Activated CD8-positive, alpha-beta memory T cell treated with anti-CD3 and anti-CD28 coated beads for 1 hour (primary cell): ENCODE measurements around the gene PIK3C2G.

ENCODE experiments used
- DNase-seq, 2 donors: peaks; one replicate each; pipeline ENCODE4 v3.0.0-alpha.2; 2020; ENCODE audit warnings: low read depth in 1 of 2; ENCODE audit errors: extremely low read depth in 1 of 2

The PIK3C2G gene

GRCh38 chr12:18402872-18403611 lies 141.7 kb downstream of the PIK3C2G start:
- no peak for DNase-seq

GRCh38 chr12:18411453-18411852 lies 150.1 kb downstream of the PIK3C2G start:
- no peak for DNase-seq

GRCh38 chr12:18414671-18415070 lies 153.4 kb downstream of the PIK3C2G start:
- no peak for DNase-seq

GRCh38 chr12:18415227-18415626 lies 153.9 kb downstream of the PIK3C2G start:
- DNase-seq = no peak

- DNase-seq = no peak
These were observed 155.1 kb downstream of the PIK3C2G start for GRCh38 chr12:18416412-18416811.

- no peak for DNase-seq
These were observed 158.0 kb downstream of the PIK3C2G start for GRCh38 chr12:18419311-18419710.

GRCh38 chr12:18421867-18422266 lies 160.5 kb downstream of the PIK3C2G start:
- DNase-seq = no peak

- DNase-seq = no peak
These were observed 161.6 kb downstream of the PIK3C2G start for GRCh38 chr12:18422871-18423270.

- DNase-seq = no peak
These were observed 163.5 kb downstream of the PIK3C2G start for GRCh38 chr12:18424857-18425256.

GRCh38 chr12:18427520-18427919 lies 166.2 kb downstream of the PIK3C2G start:
- no peak for DNase-seq

- DNase-seq = no peak
These were observed 167.1 kb downstream of the PIK3C2G start for GRCh38 chr12:18428416-18428815.

GRCh38 chr12:18429366-18429765 lies 168.0 kb downstream of the PIK3C2G start:
- no peak for DNase-seq

GRCh38 chr12:18430425-18431048 lies 169.2 kb downstream of the PIK3C2G start:
- no peak for DNase-seq

- DNase-seq = no peak
These were observed 170.5 kb downstream of the PIK3C2G start for GRCh38 chr12:18431771-18432170.

GRCh38 chr12:18432206-18432605 lies 170.9 kb downstream of the PIK3C2G start:
- DNase-seq = no peak

GRCh38 chr12:18436170-18436569 lies 174.9 kb downstream of the PIK3C2G start:
- no peak for DNase-seq

- DNase-seq = no peak
These were observed 178.2 kb downstream of the PIK3C2G start for GRCh38 chr12:18439541-18439940.

- no peak for DNase-seq
These were observed 182.6 kb downstream of the PIK3C2G start for GRCh38 chr12:18443768-18444437.

- no peak for DNase-seq
These were observed 184.8 kb downstream of the PIK3C2G start for GRCh38 chr12:18446061-18446644.

- DNase-seq = no peak
These were observed 193.0 kb downstream of the PIK3C2G start for GRCh38 chr12:18454330-18454729.

- DNase-seq = no peak
These were observed 195.0 kb downstream of the PIK3C2G start for GRCh38 chr12:18456344-18456743.

GRCh38 chr12:18457362-18457761 lies 196.0 kb downstream of the PIK3C2G start:
- no peak for DNase-seq
